A673 (cell line): ENCODE data around the gene MMEL1. TPM values are rescaled to one million over a fixed set of nuclear protein-coding genes. Genes with fewer than 3 reads are reported as not detected.

Experiments used
- BruUV-seq: library from RNA; stranded (reverse); fragments of 400-500 nt; replicated peaks from 2 replicates; lab custom pipeline; 2021; lab: Mats Ljungman, UMichigan
- CTCF ChIA-PET: fragments of 300-600 bp; sonication (Branson Sonifier 250); formaldehyde crosslinking; loops from one replicate; lab custom pipeline; 2022; ENCODE audit warnings: antibody characterized with exemption; lab: Charles Lee
- POLR2A ChIA-PET: fragments of 300-600 bp; sonication (Branson Sonifier 250); formaldehyde crosslinking; loops from one replicate; lab custom pipeline; 2022; ENCODE audit warnings: antibody characterized with exemption; ENCODE audit not compliant: low non-redundant PET; lab: Charles Lee
- DNase-seq: peaks from one replicate; pipeline ENCODE4 v3.0.0-alpha.2; 2015; ENCODE audit warnings: low spot score
- H3K27ac ChIP-seq: fragments of 200-600 bp; sonication (generic); 2 replicates; pipeline ENCODE4 v1.5.1; 2016; ENCODE audit warnings: mixed run types, low read depth, mild to moderate bottlenecking, mixed read lengths, antibody characterized with exemption, low read length; ENCODE audit not compliant: poor library complexity, severe bottlenecking
- H3K27me3 ChIP-seq: fragments of 200-600 bp; sonication (generic); replicated peaks from 2 replicates; pipeline ENCODE4 v1.6.1; 2017; ENCODE audit warnings: mixed run types, low read depth, mild to moderate bottlenecking, mixed read lengths, antibody characterized with exemption, low read length; ENCODE audit not compliant: insufficient read depth, poor library complexity
- H3K36me3 ChIP-seq: fragments of 200-600 bp; sonication (generic); 2 replicates; pipeline ENCODE4 v1.6.1; 2016; ENCODE audit warnings: mixed run types, mild to moderate bottlenecking, mixed read lengths, antibody characterized with exemption, low read length; ENCODE audit not compliant: insufficient read depth, poor library complexity, severe bottlenecking
- H3K4me1 ChIP-seq: fragments of 200-600 bp; sonication (generic); 2 replicates; pipeline ENCODE4 v1.6.1; 2017; ENCODE audit warnings: mixed run types, mild to moderate bottlenecking, mixed read lengths, antibody characterized with exemption, low read length; ENCODE audit not compliant: insufficient read depth, poor library complexity, severe bottlenecking
- H3K4me3 ChIP-seq: fragments of 200-600 bp; sonication (generic); 2 replicates; pipeline ENCODE4 v1.5.1; 2016; ENCODE audit warnings: low read depth, mixed run types, mild to moderate bottlenecking, mixed read lengths, low read length; ENCODE audit not compliant: poor library complexity, severe bottlenecking
- H3K9me3 ChIP-seq: fragments of 200-600 bp; sonication (generic); 2 replicates; pipeline ENCODE4 v1.6.1; 2016; ENCODE audit warnings: mixed run types, low read depth, mild to moderate bottlenecking, mixed read lengths, antibody characterized with exemption, low read length; ENCODE audit not compliant: poor library complexity, severe bottlenecking
- CTCF ChIP-seq: fragments of 300-800, 200-600 bp; sonication (generic); conservative IDR thresholded peaks from 2 replicates; pipeline ENCODE4 v1.5.1; 2017; ENCODE audit warnings: low read depth, mild to moderate bottlenecking, antibody characterized with exemption, low read length, moderate library complexity, mixed read lengths
- EZH2 ChIP-seq: fragments of 200-600 bp; sonication (generic); IDR thresholded peaks from 2 replicates; pipeline ENCODE4 v1.6.1; 2017; ENCODE audit warnings: borderline replicate concordance, low read depth, mild to moderate bottlenecking, mixed read lengths, antibody characterized with exemption, low read length; ENCODE audit not compliant: poor library complexity, severe bottlenecking
- intact Hi-C: fragments of 100-400 bp; cut with micrococcal nuclease; formaldehyde crosslinking; loops from one replicate; pipeline ENCODE4 v1.10.0; 2022; ENCODE audit not compliant: unreplicated experiment
- total RNA-seq: library from RNA; stranded (reverse); gene quantifications from 2 replicates; pipeline ENCODE4 v1.2.3, GENCODE V29; 2021

MMEL1 gene
- total RNA-seq, 1 experiment from 2014 or later, result not detected

GRCh38 chr1:2636733-2637132, 3.9 kb upstream of the MMEL1 start:
- Histone ChIP-seq H3K27me3 (no peaks in the 10 kb centered on the region), H3K27ac (no peak overlapping the region), H3K9me3 (no peaks in the 10 kb centered on the region), H3K36me3 (no peaks in the 10 kb centered on the region), H3K4me3 (no peak overlapping the region), H3K4me1 (no peaks in the 10 kb centered on the region)
- intact Hi-C loops, result no loop called here
- no peak for DNase-seq
- CTCF ChIA-PET, result no interaction called here
- POLR2A ChIA-PET, result no interaction called here
- TF ChIP-seq CTCF, result no peak
- no peak for TF ChIP-seq EZH2
- no TSS peak for BruUV-seq

- CTCF ChIA-PET, result interaction anchor here (0.6 kb wide), 1 partner anchor 343 kb away, joined by 4 read pairs; no protein-coding TSS in a partner anchor
- no peak for TF ChIP-seq CTCF
- TF ChIP-seq EZH2, result no peak
Measured at GRCh38 chr1:2635361-2636010, 2.7 kb upstream of the MMEL1 start.

GRCh38 chr1:2633936-2634491, 1.2 kb upstream of the MMEL1 start:
- intact Hi-C loops, result no loop called here
- BruUV-seq, result no TSS peak
- no peaks in the 10 kb centered on the region for H3K4me1 ChIP-seq
- H3K27ac ChIP-seq, result no peak overlapping the region
- H3K9me3 ChIP-seq, result no peaks in the 10 kb centered on the region
- TF ChIP-seq EZH2 (no peak), CTCF (no peak)
- no peaks in the 10 kb centered on the region for H3K36me3 ChIP-seq
- POLR2A ChIA-PET, result no interaction called here
- peaks cover 11% of the 10 kb centered on the region for H3K27me3 ChIP-seq
- CTCF ChIA-PET, result no interaction called here
- no peak for DNase-seq
- H3K4me3 ChIP-seq, result no peak overlapping the region

More at GRCh38 chr1:2635361-2636010, 2.7 kb upstream of the MMEL1 start:
- Histone ChIP-seq H3K4me3 (no peak overlapping the region), H3K36me3 (no peaks in the 10 kb centered on the region), H3K9me3 (no peaks in the 10 kb centered on the region), H3K4me1 (no peaks in the 10 kb centered on the region), H3K27me3 (no peaks in the 10 kb centered on the region), H3K27ac (no peak overlapping the region)
- no peak for DNase-seq
- POLR2A ChIA-PET, result no interaction called here
- intact Hi-C loops, result no loop called here
- no TSS peak for BruUV-seq
